OCI-LY1 (cell line): ENCODE data around the gene FYN.

Experiments
- H2AFZ ChIP-seq: fragments of 200-600 bp; sonication (generic), shearing (Covaris generic); 2 replicates; pipeline ENCODE4 v1.6.0; 2014; ENCODE audit warnings: antibody characterized with exemption, mild to moderate bottlenecking, low read length
- H3F3A ChIP-seq: fragments of 200-600 bp; sonication (generic), shearing (Covaris generic); 2 replicates; pipeline ENCODE4 v1.6.0; 2014; ENCODE audit warnings: mild to moderate bottlenecking, antibody characterized with exemption, low read length, moderate library complexity; ENCODE audit not compliant: insufficient read depth
- H3K27ac ChIP-seq: fragments of 200-600 bp; sonication (generic); 2 replicates; pipeline ENCODE4 v1.5.1; 2014; ENCODE audit warnings: low read length, mixed run types, mild to moderate bottlenecking, low read depth; ENCODE audit not compliant: poor library complexity, severe bottlenecking
- H3K27me3 ChIP-seq: fragments of 200-600 bp; sonication (generic); 2 replicates; pipeline ENCODE4 v1.6.0; 2014; ENCODE audit warnings: antibody characterized with exemption, mild to moderate bottlenecking, low read length, moderate library complexity; ENCODE audit not compliant: insufficient read depth
- H3K36me3 ChIP-seq: fragments of 200-600 bp; sonication (generic); 2 replicates; pipeline ENCODE4 v1.6.1; 2014; ENCODE audit warnings: mild to moderate bottlenecking, antibody characterized with exemption, low read length, moderate library complexity, mixed read lengths; ENCODE audit not compliant: insufficient read depth
- H3K4me1 ChIP-seq: fragments of 200-600 bp; sonication (generic); 2 replicates; pipeline ENCODE4 v1.5.1; 2014; ENCODE audit warnings: mild to moderate bottlenecking, low read length, moderate library complexity; ENCODE audit not compliant: insufficient read depth, severe bottlenecking
- H3K4me2 ChIP-seq: fragments of 200-600 bp; sonication (generic), shearing (Covaris generic); 2 replicates; pipeline ENCODE4 v1.6.1; 2014; ENCODE audit warnings: low read length
- H3K4me3 ChIP-seq: fragments of 200-600 bp; sonication (generic); 2 replicates; pipeline ENCODE4 v1.5.1; 2014; ENCODE audit warnings: low read length, low read depth, mild to moderate bottlenecking, mixed read lengths; ENCODE audit not compliant: poor library complexity, severe bottlenecking
- H3K79me2 ChIP-seq: fragments of 200-600 bp; shearing (Covaris generic); 2 replicates; pipeline ENCODE4 v1.6.1; 2016; ENCODE audit warnings: mixed run types, low read length, mixed read lengths; ENCODE audit not compliant: insufficient read depth
- H3K9ac ChIP-seq: fragments of 200-600 bp; sonication (generic), shearing (Covaris generic); 2 replicates; pipeline ENCODE4 v1.6.1; 2014; ENCODE audit warnings: mild to moderate bottlenecking, low read length, mixed read lengths
- H3K9me2 ChIP-seq: fragments of 200-600 bp; sonication (generic), shearing (Covaris generic); 2 replicates; pipeline ENCODE4 v1.6.1; 2014; ENCODE audit warnings: low read depth, mild to moderate bottlenecking, low read length, mixed read lengths
- H3K9me3 ChIP-seq: fragments of 200-600 bp; shearing (Covaris generic); 2 replicates; pipeline ENCODE4 v1.6.1; 2014; ENCODE audit warnings: low read length, mixed read lengths
- H4K20me1 ChIP-seq: fragments of 200-600 bp; sonication (generic), shearing (Covaris generic); 2 replicates; pipeline ENCODE4 v1.6.0; 2016; ENCODE audit warnings: mild to moderate bottlenecking, low read length; ENCODE audit not compliant: insufficient read depth
- EZH2 ChIP-seq: fragments of 200-600 bp; sonication (generic), shearing (Covaris generic); IDR thresholded peaks from 2 replicates; pipeline ENCODE4 v1.8.0; 2017; ENCODE audit warnings: borderline replicate concordance, mixed run types, mild to moderate bottlenecking, antibody characterized with exemption, low read length, moderate library complexity, mixed read lengths
- TF ChIP-seq, protein P1 (sequence below): fragments of 200-600 bp; sonication (generic), shearing (Covaris generic); IDR thresholded peaks from 2 replicates; pipeline ENCODE4 v1.5.1; 2017; ENCODE audit warnings: mild to moderate bottlenecking, antibody characterized with exemption, low read length, moderate library complexity, mixed read lengths

FYN gene

GRCh38 chr6:111709615-111710398 is 163.4 kb downstream of the FYN start:
- Histone ChIP-seq H3K27ac (no peak overlapping the region), H2AFZ (no peak overlapping the region), H3K4me1 (no peaks in the 10 kb centered on the region), H3K9me2 (no peaks in the 10 kb centered on the region), H3K9ac (no peak overlapping the region), H3K79me2 (no peaks in the 10 kb centered on the region), H3K27me3 (no peaks in the 10 kb centered on the region), H3K4me2 (peak overlapping the region; percentile 49), H3F3A (no peaks in the 10 kb centered on the region), H3K4me3 (no peak overlapping the region), H3K9me3 (no peaks in the 10 kb centered on the region), H3K36me3 (no peaks in the 10 kb centered on the region), H4K20me1 (no peaks in the 10 kb centered on the region)
- no peak for TF ChIP-seq EZH2
- TF ChIP-seq, protein P1, sequence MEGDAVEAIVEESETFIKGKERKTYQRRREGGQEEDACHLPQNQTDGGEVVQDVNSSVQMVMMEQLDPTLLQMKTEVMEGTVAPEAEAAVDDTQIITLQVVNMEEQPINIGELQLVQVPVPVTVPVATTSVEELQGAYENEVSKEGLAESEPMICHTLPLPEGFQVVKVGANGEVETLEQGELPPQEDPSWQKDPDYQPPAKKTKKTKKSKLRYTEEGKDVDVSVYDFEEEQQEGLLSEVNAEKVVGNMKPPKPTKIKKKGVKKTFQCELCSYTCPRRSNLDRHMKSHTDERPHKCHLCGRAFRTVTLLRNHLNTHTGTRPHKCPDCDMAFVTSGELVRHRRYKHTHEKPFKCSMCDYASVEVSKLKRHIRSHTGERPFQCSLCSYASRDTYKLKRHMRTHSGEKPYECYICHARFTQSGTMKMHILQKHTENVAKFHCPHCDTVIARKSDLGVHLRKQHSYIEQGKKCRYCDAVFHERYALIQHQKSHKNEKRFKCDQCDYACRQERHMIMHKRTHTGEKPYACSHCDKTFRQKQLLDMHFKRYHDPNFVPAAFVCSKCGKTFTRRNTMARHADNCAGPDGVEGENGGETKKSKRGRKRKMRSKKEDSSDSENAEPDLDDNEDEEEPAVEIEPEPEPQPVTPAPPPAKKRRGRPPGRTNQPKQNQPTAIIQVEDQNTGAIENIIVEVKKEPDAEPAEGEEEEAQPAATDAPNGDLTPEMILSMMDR, result peak; percentile 76

DNA sequence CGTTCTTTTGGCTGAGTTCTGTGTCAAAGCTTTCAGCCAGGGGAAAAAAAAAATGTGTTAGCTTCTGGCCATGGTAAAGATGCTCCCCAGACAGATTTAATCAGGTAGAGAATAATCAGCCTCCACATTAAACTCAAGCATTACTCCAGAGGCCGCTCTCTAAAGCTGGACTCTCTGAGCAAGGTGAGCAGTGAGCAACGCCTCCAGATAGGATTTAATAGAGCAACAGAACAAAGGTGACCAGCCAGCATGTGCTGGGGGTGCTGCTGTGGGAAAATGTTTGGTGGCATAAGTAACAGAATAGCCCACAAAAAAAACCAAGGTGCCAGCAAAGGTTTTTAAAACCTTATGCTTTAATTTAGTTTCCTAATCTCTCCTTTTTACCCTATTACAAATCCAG is 164.1 kb downstream of the FYN start:
- no peak overlapping the region for H3K9ac ChIP-seq
- no peak overlapping the region for H3K4me3 ChIP-seq
- no peaks in the 10 kb centered on the region for H4K20me1 ChIP-seq
- no peak overlapping the region for H3K27ac ChIP-seq
- no peaks in the 10 kb centered on the region for H3F3A ChIP-seq
- no peak for TF ChIP-seq EZH2
- TF ChIP-seq, protein P1, result no peak
- H3K36me3 ChIP-seq, result no peaks in the 10 kb centered on the region
- H3K27me3 ChIP-seq, result no peaks in the 10 kb centered on the region
- no peaks in the 10 kb centered on the region for H3K9me3 ChIP-seq
- no peak overlapping the region for H2AFZ ChIP-seq
- H3K4me2 ChIP-seq, result no peak overlapping the region
- no peaks in the 10 kb centered on the region for H3K4me1 ChIP-seq
- no peaks in the 10 kb centered on the region for H3K79me2 ChIP-seq
- no peaks in the 10 kb centered on the region for H3K9me2 ChIP-seq

DNA sequence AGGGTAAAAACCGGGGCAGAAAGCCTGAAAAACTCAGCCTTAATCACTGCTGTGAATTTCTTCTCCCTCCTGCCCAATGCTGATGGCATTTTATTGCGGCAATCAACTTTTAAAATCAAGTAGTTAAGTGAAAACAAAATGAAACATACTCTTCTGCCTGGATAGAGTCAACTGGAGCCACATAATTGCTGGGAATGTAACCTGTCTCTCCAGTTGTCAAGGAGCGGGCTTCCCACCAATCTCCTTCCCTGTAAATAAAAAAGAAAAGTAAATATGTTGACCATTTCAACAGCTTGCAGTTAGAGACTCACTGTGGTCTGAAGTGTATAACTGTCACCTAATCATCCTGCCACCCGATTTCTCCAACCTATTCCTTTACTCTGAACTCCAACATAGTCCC is 165.5 kb downstream of the FYN start:
- no peak overlapping the region for H3K4me3 ChIP-seq
- H3K27ac ChIP-seq, result no peak overlapping the region
- H3K79me2 ChIP-seq, result no peaks in the 10 kb centered on the region
- no peak overlapping the region for H3K4me2 ChIP-seq
- no peaks in the 10 kb centered on the region for H3K9me3 ChIP-seq
- no peaks in the 10 kb centered on the region for H4K20me1 ChIP-seq
- H2AFZ ChIP-seq, result no peak overlapping the region
- no peak overlapping the region for H3K9ac ChIP-seq
- no peaks in the 10 kb centered on the region for H3K9me2 ChIP-seq
- no peaks in the 10 kb centered on the region for H3K27me3 ChIP-seq
- H3K4me1 ChIP-seq, result no peaks in the 10 kb centered on the region
- TF ChIP-seq, protein P1, result no peak
- no peak for TF ChIP-seq EZH2
- H3F3A ChIP-seq, result no peaks in the 10 kb centered on the region
- no peaks in the 10 kb centered on the region for H3K36me3 ChIP-seq
